Liver (tissue), 9 donors: ENCODE data around the gene PDC. TPM values are rescaled to one million over a fixed set of nuclear protein-coding genes. Genes with fewer than 3 reads are reported as not detected.

ENCODE experiments used
- DNase-seq: peaks from one replicate; pipeline ENCODE4 v3.0.0-alpha.2; 2017; ENCODE audit warnings: low spot score
- H3K27ac ChIP-seq, 2 donors: one replicate each; pipeline ENCODE4 v1.7.0; 2013; ENCODE audit warnings: inconsistent platforms in 2 of 2, low read length in 2 of 2, control low read depth in 1 of 2, low read depth in 1 of 2, mild to moderate bottlenecking in 1 of 2
- H3K27me3 ChIP-seq, 4 donors: one replicate each; pipeline versions ENCODE4 v1.6.1 to v1.7.0; 2013; ENCODE audit warnings: low read length in 3 of 4, inconsistent platforms in 1 of 4, mild to moderate bottlenecking in 1 of 4, moderate library complexity in 1 of 4; ENCODE audit not compliant: control insufficient read depth in 4 of 4, insufficient read depth in 4 of 4
- H3K36me3 ChIP-seq, 4 donors: one replicate each; pipeline versions ENCODE4 v1.6.1 to v1.7.0; 2013; ENCODE audit warnings: low read length in 3 of 4, mild to moderate bottlenecking in 3 of 4, low read depth in 1 of 4, moderate library complexity in 1 of 4; ENCODE audit not compliant: control insufficient read depth in 4 of 4, insufficient read depth in 3 of 4
- H3K4me1 ChIP-seq, 4 donors: one replicate each; pipeline versions ENCODE4 v1.6.1 to v1.7.0; 2013; ENCODE audit warnings: low read length in 3 of 4, mild to moderate bottlenecking in 3 of 4, moderate library complexity in 1 of 4; ENCODE audit not compliant: control insufficient read depth in 4 of 4, insufficient read depth in 4 of 4
- H3K4me3 ChIP-seq, 3 donors: one replicate each; pipeline versions ENCODE4 v1.6.1 to v1.7.0; 2013; ENCODE audit warnings: low read length in 3 of 3, control low read depth in 1 of 3, low read depth in 1 of 3, mild to moderate bottlenecking in 1 of 3
- H3K9ac ChIP-seq, 2 donors: one replicate each; pipeline ENCODE4 v1.7.0; 2013; ENCODE audit warnings: low read length in 2 of 2, mild to moderate bottlenecking in 2 of 2, moderate library complexity in 2 of 2, control low read depth in 1 of 2, low read depth in 1 of 2
- H3K9me3 ChIP-seq, 4 donors: one replicate each; pipeline versions ENCODE4 v1.6.1 to v1.7.0; 2013; ENCODE audit warnings: low read length in 3 of 4; ENCODE audit not compliant: control insufficient read depth in 4 of 4
- FOXA1 ChIP-seq: IDR thresholded peaks from 2 replicates; pipeline ENCODE4 v1.6.1; 2016; ENCODE audit warnings: antibody characterized with exemption
- GABPA ChIP-seq, 2 donors: IDR thresholded peaks in 1 of 2; conservative IDR thresholded peaks in 1 of 2; 2 replicates each; pipeline ENCODE4 v1.6.1; 2016; ENCODE audit warnings: antibody characterized with exemption in 2 of 2, mild to moderate bottlenecking in 1 of 2, moderate library complexity in 1 of 2
- JUND ChIP-seq, 2 donors: IDR thresholded peaks; 2 replicates each; pipeline ENCODE4 v1.6.1; 2016; ENCODE audit warnings: antibody characterized with exemption in 2 of 2
- NR2F2 ChIP-seq: IDR thresholded peaks from 2 replicates; pipeline ENCODE4 v1.6.1; 2016; ENCODE audit warnings: antibody characterized with exemption
- RAD21 ChIP-seq, 2 donors: IDR thresholded peaks; 2 replicates each; pipeline ENCODE4 v1.6.1; 2016; ENCODE audit warnings: antibody characterized with exemption in 2 of 2, mild to moderate bottlenecking in 2 of 2
- RXRA ChIP-seq, 2 donors: IDR thresholded peaks; 2 replicates each; pipeline ENCODE4 v1.6.1; 2017 to 2018; ENCODE audit warnings: antibody characterized with exemption in 2 of 2, mild to moderate bottlenecking in 1 of 2
- SP1 ChIP-seq: IDR thresholded peaks from 2 replicates; pipeline ENCODE4 v1.6.1; 2018; ENCODE audit warnings: antibody characterized with exemption, mild to moderate bottlenecking
- WGBS: extraction: QIAGEN DNeasy Blood & Tissue Kit; methylation state at CpG from one replicate; pipeline ENCODE4 v1.1.7; 2013; 5-methylcytosine and 5-hydroxymethylcytosine counted together
- polyA plus RNA-seq, 2 donors: library from polyadenylated mRNA; stranded (reverse) in 1 of 2; unstranded in 1 of 2; fragments of 200-250 nt in 1 of 2; fragments of >200 nt in 1 of 2; fragmentation: Nextera tagmentation in 1 of 2; extraction: Ambion mirVana in 1 of 2; gene quantifications; one replicate each; pipeline versions ENCODE4 v1.2.1 to v1.2.3, GENCODE V29; 2013 to 2015
- total RNA-seq, 2 donors: library from RNA; depleted of rRNA; stranded (reverse); fragments of >200 nt; gene quantifications; one replicate each; pipeline ENCODE4 v1.2.3, GENCODE V29; 2014
- TF ChIP-seq, protein P1 (sequence below): IDR thresholded peaks from 2 replicates; pipeline ENCODE4 v1.6.1; 2016; ENCODE audit warnings: antibody characterized with exemption
- TF ChIP-seq, protein P2 (sequence below): IDR thresholded peaks from 2 replicates; pipeline ENCODE4 v1.6.1; 2016; ENCODE audit warnings: antibody characterized with exemption
- TF ChIP-seq, protein P3 (sequence below): fragments of 150-350 bp; IDR thresholded peaks from 2 replicates; pipeline ENCODE4 v1.5.1; 2017; ENCODE audit warnings: improper control_type of control experiment, low read depth, low read length; ENCODE audit not compliant: missing input control
- TF ChIP-seq, protein P4 (sequence below): IDR thresholded peaks from 2 replicates; pipeline ENCODE4 v1.6.1; 2016; ENCODE audit warnings: antibody characterized with exemption, mild to moderate bottlenecking
- TF ChIP-seq, protein P5 (sequence below): IDR thresholded peaks from 2 replicates; pipeline ENCODE4 v1.6.1; 2016; ENCODE audit warnings: antibody characterized with exemption
- donor health status: healthy.
- donor health status: healthy.
- donor health status: healthy.
- donor health status: healthy.
- donor health status: healthy.

The PDC gene
- total and polyA plus RNA-seq, 4 donors = 0.22 TPM; not detected in 3

DNA sequence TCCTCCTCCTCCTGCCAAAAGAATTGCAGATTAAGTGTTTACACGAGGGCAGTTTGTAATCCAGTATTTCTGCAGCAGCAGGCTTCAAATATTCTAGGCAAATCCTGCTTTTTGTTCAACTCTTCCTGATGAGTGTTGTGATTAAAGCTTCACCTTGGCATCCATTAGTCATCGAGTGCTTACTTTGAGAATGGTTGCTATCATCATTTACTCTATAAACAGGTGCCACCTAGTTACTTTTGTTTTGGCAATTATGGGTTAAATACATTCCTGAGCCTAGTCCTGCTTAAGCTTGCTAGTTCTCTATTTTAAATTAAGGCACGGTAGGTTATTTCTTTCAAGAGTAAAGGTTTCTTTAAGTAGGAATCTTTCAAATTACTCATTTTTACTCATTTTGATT lies 20.3 kb downstream of the PDC start:
- Histone ChIP-seq H3K4me3 (no peak overlapping the region), H3K4me1 (no peaks in the 10 kb centered on the region), H3K27me3 (no peaks in the 10 kb centered on the region), H3K36me3 (peaks cover 0 to 2% (median 0%) of the 10 kb centered on the region in 4 donors), H3K9ac (no peak overlapping the region), H3K9me3 (no peaks in the 10 kb centered on the region), H3K27ac (no peak overlapping the region)
- DNase-seq = no peak
- TF ChIP-seq, protein P1, sequence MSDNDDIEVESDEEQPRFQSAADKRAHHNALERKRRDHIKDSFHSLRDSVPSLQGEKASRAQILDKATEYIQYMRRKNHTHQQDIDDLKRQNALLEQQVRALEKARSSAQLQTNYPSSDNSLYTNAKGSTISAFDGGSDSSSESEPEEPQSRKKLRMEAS = no peak
- no peak for TF ChIP-seq FOXA1
- TF ChIP-seq SP1 = no peak
- no peak for TF ChIP-seq RXRA (IDR thresholded peaks at IDR 0.05)
- TF ChIP-seq, protein P2, sequence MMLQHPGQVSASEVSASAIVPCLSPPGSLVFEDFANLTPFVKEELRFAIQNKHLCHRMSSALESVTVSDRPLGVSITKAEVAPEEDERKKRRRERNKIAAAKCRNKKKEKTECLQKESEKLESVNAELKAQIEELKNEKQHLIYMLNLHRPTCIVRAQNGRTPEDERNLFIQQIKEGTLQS = no peak
- no peak for TF ChIP-seq JUND (IDR thresholded peaks at IDR 0.05)
- no peak for TF ChIP-seq GABPA (IDR thresholded peaks at IDR 0.05 in 1 of 2, conservative IDR thresholded peaks at IDR 0.05 in 1 of 2)
- no peak for TF ChIP-seq RAD21 (IDR thresholded peaks at IDR 0.05)
- WGBS = 70% methylated on average over 3 of the region's 3 CpGs

DNA sequence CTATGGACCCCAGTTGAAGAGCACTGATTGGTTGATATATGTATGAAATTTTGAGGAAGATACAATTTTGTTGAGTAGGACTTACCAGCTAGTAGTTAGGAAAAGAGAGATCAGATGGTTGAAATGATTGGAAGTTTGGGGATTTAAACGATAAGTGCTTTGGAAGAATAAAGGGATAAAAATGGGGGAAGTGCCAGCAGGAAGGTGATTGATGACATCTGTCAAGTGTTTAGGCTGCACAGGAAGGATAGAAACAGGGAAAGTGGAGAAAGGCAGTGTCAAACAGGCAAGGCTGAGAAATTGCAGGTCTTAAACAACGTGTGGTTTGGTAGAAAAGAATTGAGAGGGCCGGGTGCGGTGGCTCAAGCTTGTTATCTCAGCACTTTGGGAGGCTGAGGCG lies 22.3 kb downstream of the PDC start:
- Histone ChIP-seq H3K27me3 (no peaks in the 10 kb centered on the region), H3K36me3 (peaks cover 0 to 2% (median 0%) of the 10 kb centered on the region in 4 donors), H3K4me3 (no peak overlapping the region), H3K27ac (no peak overlapping the region), H3K4me1 (no peaks in the 10 kb centered on the region), H3K9me3 (no peaks in the 10 kb centered on the region), H3K9ac (no peak overlapping the region)
- WGBS = 81% methylated on average over 5 of the region's 5 CpGs
- TF ChIP-seq, protein P1 = no peak
- TF ChIP-seq, protein P3, sequence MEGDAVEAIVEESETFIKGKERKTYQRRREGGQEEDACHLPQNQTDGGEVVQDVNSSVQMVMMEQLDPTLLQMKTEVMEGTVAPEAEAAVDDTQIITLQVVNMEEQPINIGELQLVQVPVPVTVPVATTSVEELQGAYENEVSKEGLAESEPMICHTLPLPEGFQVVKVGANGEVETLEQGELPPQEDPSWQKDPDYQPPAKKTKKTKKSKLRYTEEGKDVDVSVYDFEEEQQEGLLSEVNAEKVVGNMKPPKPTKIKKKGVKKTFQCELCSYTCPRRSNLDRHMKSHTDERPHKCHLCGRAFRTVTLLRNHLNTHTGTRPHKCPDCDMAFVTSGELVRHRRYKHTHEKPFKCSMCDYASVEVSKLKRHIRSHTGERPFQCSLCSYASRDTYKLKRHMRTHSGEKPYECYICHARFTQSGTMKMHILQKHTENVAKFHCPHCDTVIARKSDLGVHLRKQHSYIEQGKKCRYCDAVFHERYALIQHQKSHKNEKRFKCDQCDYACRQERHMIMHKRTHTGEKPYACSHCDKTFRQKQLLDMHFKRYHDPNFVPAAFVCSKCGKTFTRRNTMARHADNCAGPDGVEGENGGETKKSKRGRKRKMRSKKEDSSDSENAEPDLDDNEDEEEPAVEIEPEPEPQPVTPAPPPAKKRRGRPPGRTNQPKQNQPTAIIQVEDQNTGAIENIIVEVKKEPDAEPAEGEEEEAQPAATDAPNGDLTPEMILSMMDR = no peak
- TF ChIP-seq, protein P4, sequence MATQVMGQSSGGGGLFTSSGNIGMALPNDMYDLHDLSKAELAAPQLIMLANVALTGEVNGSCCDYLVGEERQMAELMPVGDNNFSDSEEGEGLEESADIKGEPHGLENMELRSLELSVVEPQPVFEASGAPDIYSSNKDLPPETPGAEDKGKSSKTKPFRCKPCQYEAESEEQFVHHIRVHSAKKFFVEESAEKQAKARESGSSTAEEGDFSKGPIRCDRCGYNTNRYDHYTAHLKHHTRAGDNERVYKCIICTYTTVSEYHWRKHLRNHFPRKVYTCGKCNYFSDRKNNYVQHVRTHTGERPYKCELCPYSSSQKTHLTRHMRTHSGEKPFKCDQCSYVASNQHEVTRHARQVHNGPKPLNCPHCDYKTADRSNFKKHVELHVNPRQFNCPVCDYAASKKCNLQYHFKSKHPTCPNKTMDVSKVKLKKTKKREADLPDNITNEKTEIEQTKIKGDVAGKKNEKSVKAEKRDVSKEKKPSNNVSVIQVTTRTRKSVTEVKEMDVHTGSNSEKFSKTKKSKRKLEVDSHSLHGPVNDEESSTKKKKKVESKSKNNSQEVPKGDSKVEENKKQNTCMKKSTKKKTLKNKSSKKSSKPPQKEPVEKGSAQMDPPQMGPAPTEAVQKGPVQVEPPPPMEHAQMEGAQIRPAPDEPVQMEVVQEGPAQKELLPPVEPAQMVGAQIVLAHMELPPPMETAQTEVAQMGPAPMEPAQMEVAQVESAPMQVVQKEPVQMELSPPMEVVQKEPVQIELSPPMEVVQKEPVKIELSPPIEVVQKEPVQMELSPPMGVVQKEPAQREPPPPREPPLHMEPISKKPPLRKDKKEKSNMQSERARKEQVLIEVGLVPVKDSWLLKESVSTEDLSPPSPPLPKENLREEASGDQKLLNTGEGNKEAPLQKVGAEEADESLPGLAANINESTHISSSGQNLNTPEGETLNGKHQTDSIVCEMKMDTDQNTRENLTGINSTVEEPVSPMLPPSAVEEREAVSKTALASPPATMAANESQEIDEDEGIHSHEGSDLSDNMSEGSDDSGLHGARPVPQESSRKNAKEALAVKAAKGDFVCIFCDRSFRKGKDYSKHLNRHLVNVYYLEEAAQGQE = no peak
- no peak for TF ChIP-seq NR2F2
- no peak for TF ChIP-seq RAD21 (IDR thresholded peaks at IDR 0.05)
- TF ChIP-seq FOXA1 = no peak
- TF ChIP-seq, protein P2 = no peak
- TF ChIP-seq JUND (IDR thresholded peaks at IDR 0.05) = no peak
- TF ChIP-seq, protein P5, sequence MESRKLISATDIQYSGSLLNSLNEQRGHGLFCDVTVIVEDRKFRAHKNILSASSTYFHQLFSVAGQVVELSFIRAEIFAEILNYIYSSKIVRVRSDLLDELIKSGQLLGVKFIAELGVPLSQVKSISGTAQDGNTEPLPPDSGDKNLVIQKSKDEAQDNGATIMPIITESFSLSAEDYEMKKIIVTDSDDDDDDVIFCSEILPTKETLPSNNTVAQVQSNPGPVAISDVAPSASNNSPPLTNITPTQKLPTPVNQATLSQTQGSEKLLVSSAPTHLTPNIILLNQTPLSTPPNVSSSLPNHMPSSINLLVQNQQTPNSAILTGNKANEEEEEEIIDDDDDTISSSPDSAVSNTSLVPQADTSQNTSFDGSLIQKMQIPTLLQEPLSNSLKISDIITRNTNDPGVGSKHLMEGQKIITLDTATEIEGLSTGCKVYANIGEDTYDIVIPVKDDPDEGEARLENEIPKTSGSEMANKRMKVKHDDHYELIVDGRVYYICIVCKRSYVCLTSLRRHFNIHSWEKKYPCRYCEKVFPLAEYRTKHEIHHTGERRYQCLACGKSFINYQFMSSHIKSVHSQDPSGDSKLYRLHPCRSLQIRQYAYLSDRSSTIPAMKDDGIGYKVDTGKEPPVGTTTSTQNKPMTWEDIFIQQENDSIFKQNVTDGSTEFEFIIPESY = no peak
- TF ChIP-seq SP1 = no peak
- DNase-seq = no peak
